HepG2 (cell line): ENCODE data around the gene ARHGAP23. TPM values are rescaled to one million over a fixed set of nuclear protein-coding genes. Genes with fewer than 3 reads are reported as not detected.

Experiments
- ATAC-seq: fragments of 200-7000 bp; cut with Tn5 transposase; 3 replicates; pipeline ENCODE4 v1.9.1; 2020; ENCODE audit warnings: mild to moderate bottlenecking, moderate library complexity
- BruUV-seq: library from RNA; stranded (reverse); fragments of 400-500 nt; replicated peaks from 2 replicates; lab custom pipeline; 2021; lab: Mats Ljungman, UMichigan
- CTCF ChIA-PET: fragments of 300-600 bp; formaldehyde crosslinking; extraction: SDS; loops from one replicate; lab custom pipeline; 2021; ENCODE audit warnings: low total read pairs, inconsistent platforms, low intra/inter-chr PET ratio; lab: Yijun Ruan, JAX
- POLR2A ChIA-PET: fragments of 350-600 bp; sonication (Branson Sonifier 250); formaldehyde crosslinking; loops from one replicate; lab custom pipeline; 2020; ENCODE audit warnings: antibody characterized with exemption, inconsistent platforms; lab: Yijun Ruan, JAX
- DNase-seq: peaks from one replicate; pipeline ENCODE4 v3.0.0-alpha.2; 2015; ENCODE audit warnings: low spot score
- FAIRE-seq: peaks from 3 replicates; lab custom pipeline; 2011; peaks lifted over from hg19 to GRCh38; lab: Jason Lieb, UNC
- H2AFZ ChIP-seq: one replicate; pipeline ENCODE4 v1.6.1; 2011; ENCODE audit warnings: low read length, inconsistent platforms
- H3K27ac ChIP-seq: fragments of 300-600 bp; 3 replicates; pipeline ENCODE4 v1.8.0; 2011; ENCODE audit warnings: mixed run types, mild to moderate bottlenecking, mixed read lengths, low read length, inconsistent platforms; ENCODE audit not compliant: insufficient read depth; ENCODE audit errors: extremely low read length
- H3K27me3 ChIP-seq, 2 experiments: fragments of 200-600 bp in 1 of 2; 2 replicates in 1 of 2; 3 replicates in 1 of 2; pipeline versions ENCODE4 v1.6.0 to v1.8.0; 2011; ENCODE audit warnings: low read length in 2 of 2, mild to moderate bottlenecking in 2 of 2, moderate library complexity in 2 of 2, inconsistent platforms in 1 of 2; ENCODE audit not compliant: insufficient read depth in 2 of 2, control insufficient read depth in 1 of 2
- H3K36me3 ChIP-seq, 2 experiments: fragments of 200-600 bp in 1 of 2; replicated peaks in 1 of 2; 2 replicates in 1 of 2; 3 replicates in 1 of 2; pipeline versions ENCODE4 v1.5.1 to v1.8.0; 2011; ENCODE audit warnings: low read length in 2 of 2, inconsistent platforms in 1 of 2; ENCODE audit not compliant: insufficient read depth in 2 of 2, control insufficient read depth in 1 of 2
- H3K4me1 ChIP-seq: 2 replicates; pipeline ENCODE4 v1.5.1; 2012; ENCODE audit warnings: low read length, inconsistent platforms; ENCODE audit not compliant: insufficient read depth
- H3K4me2 ChIP-seq: 2 replicates; pipeline ENCODE4 v1.6.0; 2011; ENCODE audit warnings: low read depth, low read length, inconsistent platforms
- H3K4me3 ChIP-seq, 3 experiments: fragments of 200-600 bp in 1 of 3; sonication (generic), shearing (Covaris generic) in 1 of 3; replicated peaks in 1 of 3; 2 replicates each; pipeline ENCODE4 v1.5.1; 2011 to 2016; ENCODE audit warnings: low read length in 3 of 3, inconsistent platforms in 2 of 3, low read depth in 2 of 3, mild to moderate bottlenecking in 2 of 3, control low read depth in 1 of 3, mixed read lengths in 1 of 3; ENCODE audit not compliant: insufficient read depth in 1 of 3
- H3K79me2 ChIP-seq: one replicate; pipeline ENCODE4 v1.6.1; 2011; ENCODE audit warnings: low read length, inconsistent platforms; ENCODE audit not compliant: insufficient read depth
- H3K9ac ChIP-seq: 2 replicates; pipeline ENCODE4 v1.6.0; 2011; ENCODE audit warnings: mild to moderate bottlenecking, low read depth, low read length, inconsistent platforms; ENCODE audit not compliant: insufficient read depth
- H3K9me3 ChIP-seq: 2 replicates; pipeline ENCODE4 v1.5.1; 2012; ENCODE audit warnings: mild to moderate bottlenecking, low read length
- H4K20me1 ChIP-seq: 2 replicates; pipeline ENCODE4 v1.6.0; 2011; ENCODE audit warnings: inconsistent platforms, mild to moderate bottlenecking, low read length, moderate library complexity; ENCODE audit not compliant: insufficient read depth
- BATF2 ChIP-seq: sonication (generic); formaldehyde crosslinking; IDR thresholded peaks from 2 replicates; pipeline ENCODE4 v1.8.0; 2022; ENCODE audit warnings: mild to moderate bottlenecking, missing genetic modification reagents, moderate library complexity
- HNF4A ChIP-seq: sonication (generic); formaldehyde crosslinking; IDR thresholded peaks from 2 replicates; pipeline ENCODE4 v1.4.0; 2020; ENCODE audit warnings: missing genetic modification reagents
- MTA3 ChIP-seq: sonication (generic); formaldehyde crosslinking; IDR thresholded peaks from 2 replicates; pipeline ENCODE4 v1.4.0; 2020; ENCODE audit warnings: missing genetic modification reagents
- NBN ChIP-seq: fragments of 450-650 bp; conservative IDR thresholded peaks from 2 replicates; pipeline ENCODE4 v1.6.1; 2017
- SMAD1 ChIP-seq: sonication (generic); formaldehyde crosslinking; IDR thresholded peaks from 2 replicates; pipeline ENCODE4 v1.4.0; 2020; ENCODE audit warnings: missing genetic modification reagents, low read depth, mild to moderate bottlenecking, borderline replicate concordance
- SMYD3 ChIP-seq: sonication (generic); formaldehyde crosslinking; IDR thresholded peaks from 2 replicates; pipeline ENCODE4 v1.8.1; 2023; ENCODE audit warnings: mild to moderate bottlenecking, missing genetic modification reagents
- SOX13 ChIP-seq, 3 experiments: fragments of 450-650 bp in 1 of 3; sonication (generic) in 1 of 3; formaldehyde crosslinking in 1 of 3; IDR thresholded peaks in 2 of 3; conservative IDR thresholded peaks in 1 of 3; 2 replicates each; pipeline versions ENCODE4 v1.5.0 to v1.6.1; 2016 to 2020; ENCODE audit warnings: antibody characterized with exemption in 1 of 3, mild to moderate bottlenecking in 1 of 3, missing compliant biosample characterization in 1 of 3, missing genetic modification reagents in 1 of 3, moderate library complexity in 1 of 3
- ZBTB26 ChIP-seq: IDR thresholded peaks from 2 replicates; pipeline ENCODE4 v1.6.1; 2016; ENCODE audit warnings: missing compliant biosample characterization, missing genetic modification reagents, borderline replicate concordance
- ZNF296 ChIP-seq: sonication (generic); formaldehyde crosslinking; conservative IDR thresholded peaks from 2 replicates; pipeline ENCODE4 v1.5.0; 2020; ENCODE audit warnings: mild to moderate bottlenecking, missing genetic modification reagents
- ZNF547 ChIP-seq: sonication (generic); formaldehyde crosslinking; IDR thresholded peaks from 2 replicates; pipeline ENCODE4 v1.5.1; 2020; ENCODE audit warnings: mild to moderate bottlenecking, missing genetic modification reagents
- ZSCAN29 ChIP-seq: sonication (generic); formaldehyde crosslinking; conservative IDR thresholded peaks from 2 replicates; pipeline ENCODE4 v1.4.0; 2020; ENCODE audit warnings: mild to moderate bottlenecking, missing genetic modification reagents
- WGBS: methylation state at CpG from one replicate; pipeline ENCODE4 v1.1.6; 2017; ENCODE audit warnings: low lambda C conversion rate; 5-methylcytosine and 5-hydroxymethylcytosine counted together
- in situ Hi-C: cut with HindIII; loops from 2 replicates; pipeline ENCODE4 v1.10.0; 2017; ENCODE audit warnings: low pct_unique_long_range_greater_than_20kb; ENCODE audit not compliant: extremely low pct_ligation_motif_present
- intact Hi-C: fragments of 100-400 bp; cut with micrococcal nuclease; formaldehyde crosslinking; loops from one replicate; pipeline ENCODE4 v1.10.0; 2022; ENCODE audit not compliant: unreplicated experiment
- polyA plus RNA-seq, 8 experiments: library from polyadenylated mRNA; depleted of rRNA in 3 of 8; stranded (reverse) in 7 of 8; unstranded in 1 of 8; fragments of >200 nt; fragmentation: Illumina TruSeq in 4 of 8; extraction: Trizol in 4 of 8; gene quantifications; 2 replicates each; pipeline versions ENCODE4 v1.2.1 to v1.2.3, GENCODE V29; 2011 to 2016; ENCODE audit warnings: low read depth in 4 of 8, missing spikeins in 1 of 8, mixed read lengths in 1 of 8; ENCODE audit not compliant: insufficient read depth in 1 of 8
- total RNA-seq, 5 experiments: library from RNA; depleted of rRNA; stranded (reverse); fragments of >200 nt; fragmentation: Illumina TruSeq; extraction: Trizol; gene quantifications; 2 replicates each; pipeline ENCODE4 v1.2.3, GENCODE V29; 2016; ENCODE audit warnings: low read depth in 1 of 5
- TF ChIP-seq, protein P1 (sequence below): IDR thresholded peaks from 2 replicates; pipeline ENCODE4 v1.6.1; 2018; ENCODE audit warnings: missing genetic modification reagents, mild to moderate bottlenecking, missing compliant biosample characterization
- TF ChIP-seq, protein P2 (sequence below): IDR thresholded peaks from 2 replicates; pipeline ENCODE4 v1.6.1; 2012; ENCODE audit warnings: low read depth, low read length, improper control_type of control experiment
- TF ChIP-seq, protein P3 (sequence below): sonication (generic); formaldehyde crosslinking; IDR thresholded peaks from 2 replicates; pipeline ENCODE4 v1.5.0; 2020; ENCODE audit warnings: missing genetic modification reagents
- TF ChIP-seq, protein P4 (sequence below), 2 experiments: IDR thresholded peaks; 2 replicates each; pipeline ENCODE4 v1.6.1; 2011 to 2012; ENCODE audit warnings: low read length in 2 of 2, borderline replicate concordance in 1 of 2, low read depth in 1 of 2, mild to moderate bottlenecking in 1 of 2, moderate library complexity in 1 of 2

ARHGAP23 gene
- total and polyA plus RNA-seq, 2 of the 13 experiments (the other 11 are each of a cell fraction or from before 2014, with no cell fraction given) = 0.03 TPM; not detected in 1

DNA sequence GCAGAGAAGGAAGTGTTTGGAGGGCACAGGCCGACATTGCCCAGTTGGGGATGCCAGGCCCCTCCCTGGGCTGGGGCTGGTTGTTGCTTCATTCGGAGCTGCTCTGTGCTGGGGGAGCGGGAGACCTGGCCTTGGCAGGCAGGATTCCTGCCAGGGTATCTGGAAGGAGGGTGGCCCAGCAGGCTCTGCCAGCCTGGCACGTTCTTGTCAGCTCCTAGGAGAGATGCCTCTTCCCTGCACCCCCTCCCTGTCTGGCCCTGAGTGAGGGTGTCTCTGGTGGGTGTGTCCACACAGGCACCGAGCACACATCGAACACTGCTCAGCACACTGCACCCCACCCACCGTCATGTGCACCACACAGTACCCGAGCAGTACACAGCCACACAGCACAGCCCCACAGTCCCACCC lies 35.2 kb downstream of the ARHGAP23 start:
- ATAC-seq = no peak
- TF ChIP-seq, protein P1, sequence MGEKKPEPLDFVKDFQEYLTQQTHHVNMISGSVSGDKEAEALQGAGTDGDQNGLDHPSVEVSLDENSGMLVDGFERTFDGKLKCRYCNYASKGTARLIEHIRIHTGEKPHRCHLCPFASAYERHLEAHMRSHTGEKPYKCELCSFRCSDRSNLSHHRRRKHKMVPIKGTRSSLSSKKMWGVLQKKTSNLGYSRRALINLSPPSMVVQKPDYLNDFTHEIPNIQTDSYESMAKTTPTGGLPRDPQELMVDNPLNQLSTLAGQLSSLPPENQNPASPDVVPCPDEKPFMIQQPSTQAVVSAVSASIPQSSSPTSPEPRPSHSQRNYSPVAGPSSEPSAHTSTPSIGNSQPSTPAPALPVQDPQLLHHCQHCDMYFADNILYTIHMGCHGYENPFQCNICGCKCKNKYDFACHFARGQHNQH (CRISPR knock-in tag) = no peak
- TF ChIP-seq MTA3 (CRISPR knock-in tag) (no peak), BATF2 (CRISPR knock-in tag) (no peak), SMAD1 (CRISPR knock-in tag) (no peak), SMYD3 (CRISPR knock-in tag) (no peak), NBN (no peak), HNF4A (no peak), SOX13 (IDR thresholded peaks at IDR 0.05) (no peak), SOX13 (CRISPR knock-in tag; conservative IDR thresholded peaks at IDR 0.05 in 1 of 2, IDR thresholded peaks at IDR 0.05 in 1 of 2) (no peak), ZNF296 (no peak), ZBTB26 (CRISPR knock-in tag) (no peak), ZSCAN29 (CRISPR knock-in tag) (no peak), ZNF547 (CRISPR knock-in tag) (no peak)
- TF ChIP-seq, protein P2, sequence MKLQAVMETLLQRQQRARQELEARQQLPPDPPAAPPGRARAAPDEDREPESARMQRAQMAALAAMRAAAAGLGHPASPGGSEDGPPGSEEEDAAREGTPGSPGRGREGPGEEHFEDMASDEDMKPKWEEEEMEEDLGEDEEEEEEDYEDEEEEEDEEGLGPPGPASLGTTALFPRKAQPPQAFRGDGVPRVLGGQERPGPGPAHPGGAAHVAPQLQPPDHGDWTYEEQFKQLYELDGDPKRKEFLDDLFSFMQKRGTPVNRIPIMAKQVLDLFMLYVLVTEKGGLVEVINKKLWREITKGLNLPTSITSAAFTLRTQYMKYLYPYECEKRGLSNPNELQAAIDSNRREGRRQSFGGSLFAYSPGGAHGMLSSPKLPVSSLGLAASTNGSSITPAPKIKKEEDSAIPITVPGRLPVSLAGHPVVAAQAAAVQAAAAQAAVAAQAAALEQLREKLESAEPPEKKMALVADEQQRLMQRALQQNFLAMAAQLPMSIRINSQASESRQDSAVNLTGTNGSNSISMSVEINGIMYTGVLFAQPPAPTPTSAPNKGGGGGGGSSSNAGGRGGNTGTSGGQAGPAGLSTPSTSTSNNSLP = no peak
- TF ChIP-seq, protein P3, sequence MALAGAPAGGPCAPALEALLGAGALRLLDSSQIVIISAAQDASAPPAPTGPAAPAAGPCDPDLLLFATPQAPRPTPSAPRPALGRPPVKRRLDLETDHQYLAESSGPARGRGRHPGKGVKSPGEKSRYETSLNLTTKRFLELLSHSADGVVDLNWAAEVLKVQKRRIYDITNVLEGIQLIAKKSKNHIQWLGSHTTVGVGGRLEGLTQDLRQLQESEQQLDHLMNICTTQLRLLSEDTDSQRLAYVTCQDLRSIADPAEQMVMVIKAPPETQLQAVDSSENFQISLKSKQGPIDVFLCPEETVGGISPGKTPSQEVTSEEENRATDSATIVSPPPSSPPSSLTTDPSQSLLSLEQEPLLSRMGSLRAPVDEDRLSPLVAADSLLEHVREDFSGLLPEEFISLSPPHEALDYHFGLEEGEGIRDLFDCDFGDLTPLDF (CRISPR knock-in tag) = no peak
- TF ChIP-seq, protein P4, sequence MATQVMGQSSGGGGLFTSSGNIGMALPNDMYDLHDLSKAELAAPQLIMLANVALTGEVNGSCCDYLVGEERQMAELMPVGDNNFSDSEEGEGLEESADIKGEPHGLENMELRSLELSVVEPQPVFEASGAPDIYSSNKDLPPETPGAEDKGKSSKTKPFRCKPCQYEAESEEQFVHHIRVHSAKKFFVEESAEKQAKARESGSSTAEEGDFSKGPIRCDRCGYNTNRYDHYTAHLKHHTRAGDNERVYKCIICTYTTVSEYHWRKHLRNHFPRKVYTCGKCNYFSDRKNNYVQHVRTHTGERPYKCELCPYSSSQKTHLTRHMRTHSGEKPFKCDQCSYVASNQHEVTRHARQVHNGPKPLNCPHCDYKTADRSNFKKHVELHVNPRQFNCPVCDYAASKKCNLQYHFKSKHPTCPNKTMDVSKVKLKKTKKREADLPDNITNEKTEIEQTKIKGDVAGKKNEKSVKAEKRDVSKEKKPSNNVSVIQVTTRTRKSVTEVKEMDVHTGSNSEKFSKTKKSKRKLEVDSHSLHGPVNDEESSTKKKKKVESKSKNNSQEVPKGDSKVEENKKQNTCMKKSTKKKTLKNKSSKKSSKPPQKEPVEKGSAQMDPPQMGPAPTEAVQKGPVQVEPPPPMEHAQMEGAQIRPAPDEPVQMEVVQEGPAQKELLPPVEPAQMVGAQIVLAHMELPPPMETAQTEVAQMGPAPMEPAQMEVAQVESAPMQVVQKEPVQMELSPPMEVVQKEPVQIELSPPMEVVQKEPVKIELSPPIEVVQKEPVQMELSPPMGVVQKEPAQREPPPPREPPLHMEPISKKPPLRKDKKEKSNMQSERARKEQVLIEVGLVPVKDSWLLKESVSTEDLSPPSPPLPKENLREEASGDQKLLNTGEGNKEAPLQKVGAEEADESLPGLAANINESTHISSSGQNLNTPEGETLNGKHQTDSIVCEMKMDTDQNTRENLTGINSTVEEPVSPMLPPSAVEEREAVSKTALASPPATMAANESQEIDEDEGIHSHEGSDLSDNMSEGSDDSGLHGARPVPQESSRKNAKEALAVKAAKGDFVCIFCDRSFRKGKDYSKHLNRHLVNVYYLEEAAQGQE (IDR thresholded peaks at IDR 0.05; ENCODE audit: borderline replicate concordance in 1 of 2, low read depth in 1 of 2, low read length in 2 of 2) = no peak

More for the DNA sequence above, 35.2 kb downstream of the ARHGAP23 start:
- intact Hi-C loops (no loop called here), in situ Hi-C loops (no loop called here)
- Histone ChIP-seq H3K9ac (no peak overlapping the region), H3K4me3 (no peak overlapping the region), H3K79me2 (no peaks in the 10 kb centered on the region), H4K20me1 (peaks cover 4% of the 10 kb centered on the region; the same call in 1 of the 2 replicates), H3K27me3 (peaks cover 30 to 94% of the 10 kb centered on the region in 2 experiments; a peak in 4 of 5 replicates), H3K4me2 (no peak overlapping the region), H2AFZ (no peak overlapping the region), H3K9me3 (no peaks in the 10 kb centered on the region), H3K36me3 (no peaks in the 10 kb centered on the region), H3K27ac (no peak overlapping the region), H3K4me1 (no peaks in the 10 kb centered on the region)
- WGBS = 17% methylated on average over 2 of the region's 8 CpGs
- POLR2A ChIA-PET = no interaction called here
- DNase-seq = no peak
- BruUV-seq = no TSS peak
- CTCF ChIA-PET = no interaction called here
- no peak for FAIRE-seq
